ENCODE measurements around the gene PID1. TPM values are rescaled to one million over a fixed set of nuclear protein-coding genes. Genes with fewer than 3 reads are reported as not detected.

PID1 gene
- total RNA-seq, 2 donors from 2014 or later = 0.55 to 1.6 TPM

DNA sequence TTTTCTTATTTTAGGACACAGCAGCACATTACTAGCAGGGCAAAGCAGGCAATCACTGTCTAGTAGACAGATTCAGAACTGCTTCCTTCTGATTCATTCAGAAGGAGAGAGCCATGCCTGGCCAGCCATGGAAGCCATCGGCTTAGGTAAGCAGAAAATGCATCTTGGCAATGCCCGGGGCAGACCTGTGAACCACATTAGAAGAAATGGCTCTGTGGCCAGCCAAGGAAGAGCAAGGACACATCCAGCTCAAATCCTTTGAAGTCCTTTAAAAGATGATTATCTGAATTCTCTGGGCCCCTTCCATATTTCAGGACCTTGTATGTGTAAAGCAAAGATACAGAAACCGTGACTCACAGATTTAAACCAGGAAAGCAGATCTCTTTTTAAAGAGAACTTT is 227.4 kb downstream of the PID1 start:
- no peaks in the 10 kb centered on the region for H3K27me3 ChIP-seq (ENCODE audit: control insufficient read depth, insufficient read depth, low read length, poor library complexity, severe bottlenecking)
- Mint-ChIP-seq H3K4me3 (no peak overlapping the region), H3K27ac (no peak overlapping the region), H3K36me3 (ENCODE audit: low read depth) (no peaks in the 10 kb centered on the region), H3K9me3 (no peaks in the 10 kb centered on the region), H3K27me3 (ENCODE audit: insufficient read depth) (no peaks in the 10 kb centered on the region), H3K4me1 (no peaks in the 10 kb centered on the region)
- no peaks in the 10 kb centered on the region for H3K4me1 ChIP-seq (ENCODE audit: control insufficient read depth, insufficient read depth, low read length)
- WGBS, 2 experiments (ENCODE audit: insufficient coverage in 1 of 2, insufficient read length in 1 of 2) = 92 to 100% methylated on average over 3 of the region's 3 CpGs
- H3K4me3 ChIP-seq (ENCODE audit: low read length) = no peak overlapping the region
- no peak for TF ChIP-seq CTCF (conservative IDR thresholded peaks at IDR 0.05)
- no peak for DNase-seq
- no peak overlapping the region for H3K9ac ChIP-seq (ENCODE audit: extremely low read depth, low read length, poor library complexity, severe bottlenecking)
- H3K36me3 ChIP-seq (ENCODE audit: control insufficient read depth, insufficient read depth, low read length) = no peaks in the 10 kb centered on the region
- H3K27ac ChIP-seq (ENCODE audit: low read depth, low read length) = no peak overlapping the region
- H3K9me3 ChIP-seq (ENCODE audit: control insufficient read depth, low read length) = no peaks in the 10 kb centered on the region

DNA sequence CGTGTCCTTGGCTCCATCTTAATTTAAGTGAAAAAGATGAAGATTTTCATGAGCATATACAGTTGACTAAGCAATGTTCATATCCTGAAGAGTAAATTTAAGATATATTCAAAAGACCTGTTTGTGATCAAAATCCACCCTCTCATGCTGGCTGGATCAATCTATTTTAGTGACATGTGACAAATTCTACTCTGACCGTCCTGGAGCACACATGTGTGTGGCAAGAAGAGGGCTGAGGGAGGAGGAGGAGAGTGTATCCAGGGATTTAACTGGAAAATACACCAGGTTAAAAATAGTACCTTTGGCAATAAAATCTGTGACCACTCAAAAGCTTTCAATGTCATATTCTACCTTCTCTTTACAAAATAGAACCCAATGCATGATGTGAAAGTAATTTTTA is 228.7 kb downstream of the PID1 start:
- H3K9me3 Mint-ChIP-seq = no peaks in the 10 kb centered on the region
- no peaks in the 10 kb centered on the region for H3K36me3 Mint-ChIP-seq (ENCODE audit: low read depth)
- H3K27ac ChIP-seq (ENCODE audit: low read depth, low read length) = no peak overlapping the region
- TF ChIP-seq CTCF (conservative IDR thresholded peaks at IDR 0.05) = no peak
- no peaks in the 10 kb centered on the region for H3K4me1 Mint-ChIP-seq
- H3K27me3 ChIP-seq (ENCODE audit: control insufficient read depth, insufficient read depth, low read length, poor library complexity, severe bottlenecking) = no peaks in the 10 kb centered on the region
- H3K4me3 Mint-ChIP-seq = no peak overlapping the region
- no peak overlapping the region for H3K27ac Mint-ChIP-seq
- H3K9ac ChIP-seq (ENCODE audit: extremely low read depth, low read length, poor library complexity, severe bottlenecking) = no peak overlapping the region
- no peak for DNase-seq
- no peak overlapping the region for H3K4me3 ChIP-seq (ENCODE audit: low read length)
- H3K9me3 ChIP-seq (ENCODE audit: control insufficient read depth, low read length) = no peaks in the 10 kb centered on the region
- no peaks in the 10 kb centered on the region for H3K27me3 Mint-ChIP-seq (ENCODE audit: insufficient read depth)
- H3K4me1 ChIP-seq (ENCODE audit: control insufficient read depth, insufficient read depth, low read length) = no peaks in the 10 kb centered on the region
- no peaks in the 10 kb centered on the region for H3K36me3 ChIP-seq (ENCODE audit: control insufficient read depth, insufficient read depth, low read length)
- WGBS, 2 experiments (ENCODE audit: insufficient coverage in 1 of 2, insufficient read length in 1 of 2) = 90% methylated on average over 2 of the region's 2 CpGs; no CpG with 5 or more reads in 1 of the 2 experiments

DNA sequence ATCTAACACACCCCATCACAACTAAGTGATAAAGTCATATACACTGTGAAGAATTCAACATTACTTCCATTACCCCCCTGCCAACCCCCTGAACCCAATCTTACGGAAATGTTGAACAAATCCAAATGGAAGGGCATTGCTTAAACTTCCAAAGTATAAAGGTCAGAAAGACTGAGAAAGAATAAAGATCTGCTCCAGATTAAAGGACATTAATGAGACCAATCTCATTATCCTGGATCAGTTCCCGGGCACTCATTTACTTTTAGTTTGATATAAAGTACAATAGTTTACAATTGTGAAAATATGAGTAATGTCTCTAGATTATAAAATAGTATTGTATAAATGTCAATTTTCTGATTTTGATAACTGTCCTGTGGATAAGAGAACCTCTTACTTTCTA is 229.4 kb downstream of the PID1 start:
- Histone ChIP-seq H3K27ac (ENCODE audit: low read depth, low read length) (no peak overlapping the region), H3K9ac (ENCODE audit: extremely low read depth, low read length, poor library complexity, severe bottlenecking) (no peak overlapping the region), H3K4me1 (ENCODE audit: control insufficient read depth, insufficient read depth, low read length) (no peaks in the 10 kb centered on the region), H3K4me3 (ENCODE audit: low read length) (no peak overlapping the region), H3K9me3 (ENCODE audit: control insufficient read depth, low read length) (no peaks in the 10 kb centered on the region), H3K36me3 (ENCODE audit: control insufficient read depth, insufficient read depth, low read length) (no peaks in the 10 kb centered on the region), H3K27me3 (ENCODE audit: control insufficient read depth, insufficient read depth, low read length, poor library complexity, severe bottlenecking) (no peaks in the 10 kb centered on the region)
- Mint-ChIP-seq H3K4me3 (no peak overlapping the region), H3K27me3 (ENCODE audit: insufficient read depth) (no peaks in the 10 kb centered on the region), H3K4me1 (no peaks in the 10 kb centered on the region), H3K36me3 (ENCODE audit: low read depth) (no peaks in the 10 kb centered on the region), H3K27ac (no peak overlapping the region), H3K9me3 (no peaks in the 10 kb centered on the region)
- 82 to 100% methylated on average over 1 of the region's 2 CpGs for WGBS, 2 experiments (ENCODE audit: insufficient coverage in 1 of 2, insufficient read length in 1 of 2)
- no peak for TF ChIP-seq CTCF (conservative IDR thresholded peaks at IDR 0.05)
- DNase-seq = no peak

Data from endodermal cell (in vitro differentiated cells).